Activated CD4-positive, alpha-beta T cell treated with anti-CD3 and anti-CD28 coated beads for 1 hour (primary cell): ENCODE results near the gene PMPCB.
"Not testable (repeated sequence)": the region's sequence is repeated elsewhere in the genome, so short reads cannot be mapped to it uniquely, and the experiment has no call there.

ENCODE experiments used
- DNase-seq: peaks from one replicate; pipeline ENCODE4 v3.0.0-alpha.2; 2020

The PMPCB gene, protein sequence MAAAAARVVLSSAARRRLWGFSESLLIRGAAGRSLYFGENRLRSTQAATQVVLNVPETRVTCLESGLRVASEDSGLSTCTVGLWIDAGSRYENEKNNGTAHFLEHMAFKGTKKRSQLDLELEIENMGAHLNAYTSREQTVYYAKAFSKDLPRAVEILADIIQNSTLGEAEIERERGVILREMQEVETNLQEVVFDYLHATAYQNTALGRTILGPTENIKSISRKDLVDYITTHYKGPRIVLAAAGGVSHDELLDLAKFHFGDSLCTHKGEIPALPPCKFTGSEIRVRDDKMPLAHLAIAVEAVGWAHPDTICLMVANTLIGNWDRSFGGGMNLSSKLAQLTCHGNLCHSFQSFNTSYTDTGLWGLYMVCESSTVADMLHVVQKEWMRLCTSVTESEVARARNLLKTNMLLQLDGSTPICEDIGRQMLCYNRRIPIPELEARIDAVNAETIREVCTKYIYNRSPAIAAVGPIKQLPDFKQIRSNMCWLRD

DNA sequence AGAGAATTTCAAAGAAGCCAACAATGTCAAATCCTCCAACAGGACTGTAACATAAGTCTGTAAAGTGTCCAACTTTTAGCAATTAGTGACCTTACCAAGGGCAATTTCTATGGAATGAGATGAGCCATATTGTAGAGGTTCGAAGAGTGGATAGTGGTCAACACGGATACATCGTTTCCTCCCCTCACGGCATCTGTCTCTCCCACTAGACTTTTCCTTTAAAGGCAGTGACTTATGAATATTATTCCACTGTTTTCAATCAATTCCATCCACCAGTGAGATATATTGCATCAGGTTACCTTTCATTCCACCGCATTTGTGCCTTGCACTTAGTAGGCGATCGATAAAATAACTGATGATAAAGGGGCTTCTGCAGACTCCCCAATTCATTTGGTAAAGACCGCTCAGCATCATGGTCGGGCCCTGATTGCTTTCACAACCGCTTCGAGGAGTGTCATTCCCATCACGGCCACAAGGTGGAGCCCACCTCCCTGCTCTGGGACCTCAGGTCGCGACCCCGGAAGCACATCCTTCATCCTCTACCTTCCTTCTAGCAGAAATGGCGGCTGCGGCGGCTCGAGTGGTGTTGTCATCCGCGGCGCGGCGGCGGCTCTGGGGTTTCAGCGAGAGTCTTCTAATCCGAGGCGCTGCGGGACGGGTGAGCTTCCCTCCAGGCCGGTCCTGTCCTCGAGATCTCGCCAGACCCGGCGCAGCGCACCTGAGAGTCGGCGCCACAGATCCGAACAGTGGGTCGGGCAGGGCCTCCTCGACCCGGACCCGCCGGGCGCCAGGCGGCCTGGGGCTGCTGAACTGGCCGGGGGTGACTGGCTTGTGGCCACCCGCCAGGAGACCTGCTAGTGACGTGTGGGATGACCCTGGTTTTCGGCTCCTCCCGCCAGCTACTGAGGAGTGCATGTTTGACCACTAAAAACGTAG is at the start of gene PMPCB:
Gene PMPCB (plus strand): TSS at position 535 of the 936 bp plus-strand sequence. CDS start 25 bp downstream, at position 560.
- DNase-seq: peak; percentile 91

DNA sequence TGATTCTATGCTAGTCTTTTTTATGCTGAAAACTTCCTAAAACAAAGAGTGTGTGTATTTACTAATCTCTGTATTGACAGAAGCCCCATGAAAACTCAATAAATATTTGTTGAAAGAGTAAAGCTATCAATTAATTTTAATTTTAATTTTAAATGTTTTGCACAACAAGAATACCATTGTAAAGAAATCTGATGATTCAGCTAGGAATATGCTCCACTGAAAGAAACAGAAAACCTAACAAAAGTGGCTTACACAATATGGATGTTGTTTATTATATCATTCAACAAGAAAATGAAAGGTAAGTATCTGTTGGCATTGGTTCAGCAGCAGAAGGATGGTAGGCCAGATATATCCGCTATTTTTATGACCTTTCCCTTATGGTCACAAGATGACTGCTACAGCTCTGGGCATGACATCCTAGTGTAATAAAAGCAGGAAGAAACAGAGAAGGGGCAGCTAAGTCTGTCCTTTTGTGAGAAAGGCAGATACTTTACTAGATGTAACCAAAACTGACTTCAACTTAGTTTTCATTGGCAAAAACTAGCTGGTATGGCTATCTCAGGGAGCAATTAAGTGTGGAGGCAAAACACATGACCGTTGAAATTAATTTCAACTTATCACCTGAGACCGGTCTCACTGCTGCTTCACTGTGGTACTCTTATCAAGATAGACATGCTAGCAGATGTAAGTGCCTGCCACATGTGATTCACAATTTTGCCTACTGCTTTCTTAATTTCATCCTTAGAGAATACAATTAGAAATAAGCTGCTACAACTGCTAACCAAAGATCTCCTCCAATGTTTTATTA is 43.3 kb upstream of the PMPCB start:
- not testable (repeated sequence) for DNase-seq

- DNase-seq: not testable (repeated sequence)
These were observed 33.2 kb upstream of the PMPCB start for GRCh38 chr7:103264054-103264453.

GRCh38 chr7:103266229-103266628 is 31.0 kb upstream of the PMPCB start:
- not testable (repeated sequence) for DNase-seq

DNA sequence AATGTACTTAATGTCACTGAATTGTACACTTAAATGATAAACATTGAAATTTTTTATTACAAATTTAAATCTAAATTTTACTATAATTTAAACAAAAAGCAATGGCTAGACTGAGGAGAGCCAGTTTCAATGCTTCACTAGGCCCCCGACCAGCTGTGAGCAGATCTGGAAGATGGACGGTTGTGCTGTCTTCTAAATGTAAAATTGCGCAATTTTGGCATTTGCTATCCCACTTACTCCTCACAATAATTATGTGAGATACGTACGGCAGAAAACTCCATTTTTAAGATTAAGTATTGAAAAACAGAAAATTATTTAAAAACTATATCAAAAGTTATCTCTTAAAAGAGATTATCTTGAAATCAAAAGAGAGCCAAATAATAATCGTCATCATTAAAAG is 23.9 kb upstream of the PMPCB start:
- DNase-seq: not testable (repeated sequence)

- DNase-seq: not testable (repeated sequence)
These were observed 22.4 kb upstream of the PMPCB start for GRCh38 chr7:103274867-103275266.

GRCh38 chr7:103278195-103278594 is 19.0 kb upstream of the PMPCB start:
- DNase-seq: not testable (repeated sequence)

DNA sequence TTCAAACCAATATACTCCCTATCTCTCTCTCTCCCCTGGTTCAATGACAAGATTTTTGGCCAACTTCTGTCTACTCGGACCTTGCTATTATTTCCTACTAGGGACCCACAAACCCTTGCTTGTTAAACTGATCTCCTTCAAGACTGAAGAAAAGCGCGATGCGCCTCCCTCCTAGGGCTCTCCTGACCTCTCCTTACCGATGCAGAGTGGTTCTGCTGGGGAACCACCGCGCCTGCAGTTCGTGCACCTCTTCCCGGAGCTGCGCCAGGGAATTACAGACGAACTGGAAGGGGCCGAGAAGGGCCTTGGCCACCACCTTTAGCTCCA is 17.6 kb upstream of the PMPCB start:
- peak; percentile 10 for DNase-seq

GRCh38 chr7:103279963-103280802 is 17.1 kb upstream of the PMPCB start:
- DNase-seq: peak; percentile 85

- DNase-seq: not testable (repeated sequence)
These were observed 16.5 kb upstream of the PMPCB start for GRCh38 chr7:103280803-103281155.

DNA sequence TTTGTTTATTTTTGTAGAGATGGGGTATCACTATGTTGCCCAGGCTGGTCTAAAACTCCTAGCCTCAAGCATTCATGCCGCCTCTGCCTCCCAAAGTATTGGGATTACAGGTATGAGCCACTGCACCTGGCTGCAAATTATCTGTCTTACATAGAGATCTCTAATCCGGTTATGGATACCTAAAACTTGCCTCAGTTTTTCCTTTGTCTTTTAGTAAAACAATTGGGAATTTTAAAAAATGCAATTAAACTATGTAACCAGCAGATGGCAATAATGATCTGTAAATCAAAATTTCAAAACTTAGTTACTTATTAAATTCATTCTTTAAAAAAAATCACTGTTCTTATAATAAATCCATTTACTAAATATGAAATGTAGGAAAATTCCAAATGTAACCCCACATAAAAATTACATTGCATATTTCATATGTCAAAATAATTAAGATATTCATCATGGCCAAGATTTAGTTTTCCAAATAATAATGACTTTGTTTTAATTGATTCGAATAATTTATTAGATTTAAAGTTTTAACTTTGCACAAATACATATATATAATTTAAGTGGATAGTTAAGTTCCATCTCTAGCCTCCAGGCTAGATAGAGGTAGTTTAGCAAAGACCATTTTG is 14.3 kb upstream of the PMPCB start:
- not testable (repeated sequence) for DNase-seq

GRCh38 chr7:103292122-103292521 is 5.1 kb upstream of the PMPCB start:
- DNase-seq: no peak

- DNase-seq: no peak
These were observed 3.7 kb upstream of the PMPCB start for GRCh38 chr7:103293526-103293925.

- no peak for DNase-seq
These were observed 573 bp downstream of the PMPCB start for GRCh38 chr7:103297837-103298179.

DNA sequence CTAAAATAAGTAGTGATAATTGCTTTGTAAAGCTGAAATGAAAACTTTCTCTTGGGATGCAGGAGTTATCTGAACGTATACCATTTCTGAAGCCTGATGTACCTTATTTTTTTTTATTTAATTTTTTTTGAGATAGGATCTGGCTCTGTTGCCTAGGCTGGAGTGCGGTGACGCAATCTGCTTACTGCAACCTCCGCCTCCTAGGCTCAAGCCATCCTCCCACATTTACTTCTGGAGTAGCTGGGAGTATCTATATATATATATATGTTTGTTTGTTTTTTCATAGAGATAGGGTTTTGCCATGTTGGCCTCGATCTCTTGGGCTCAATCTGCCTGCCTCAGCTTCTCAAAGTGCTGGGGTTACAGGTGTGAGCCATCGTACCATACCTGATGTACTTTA is 2.4 kb downstream of the PMPCB start:
- DNase-seq: no peak

GRCh38 chr7:103301441-103301840 is 4.2 kb downstream of the PMPCB start:
- DNase-seq: no peak

DNA sequence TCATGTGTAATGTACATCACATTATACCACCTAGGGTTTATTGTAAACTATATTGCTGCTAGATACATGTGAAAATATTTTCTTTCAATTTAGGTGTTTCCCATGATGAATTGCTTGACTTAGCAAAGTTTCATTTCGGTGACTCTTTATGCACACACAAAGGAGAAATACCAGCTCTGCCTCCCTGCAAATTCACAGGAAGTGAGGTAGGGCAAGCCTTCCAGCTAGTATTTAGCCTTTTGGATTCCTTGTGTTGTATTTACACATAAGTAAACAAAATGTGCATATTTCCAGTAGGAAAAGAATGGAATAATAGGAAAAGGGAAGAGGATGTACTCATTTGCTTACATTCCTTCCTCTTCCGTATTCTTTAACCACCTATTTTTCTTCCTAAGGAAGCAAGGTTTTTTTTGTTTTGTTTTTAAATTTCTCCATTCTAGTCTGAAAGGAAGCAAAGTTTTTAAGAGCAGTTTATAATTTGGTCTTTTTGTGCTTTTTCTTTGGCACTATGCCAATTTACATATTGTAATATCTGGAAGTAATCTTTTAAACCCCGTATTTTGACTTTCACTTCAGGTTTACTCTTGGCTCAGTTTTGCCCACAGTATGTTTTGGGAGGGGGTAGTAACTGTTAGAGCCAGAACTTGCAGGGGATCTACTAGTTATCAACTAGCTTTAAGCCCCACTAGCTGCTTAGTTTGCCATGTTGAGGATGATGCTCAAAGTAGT is 10.4 kb downstream of the PMPCB start:
- DNase-seq: no peak

GRCh38 chr7:103314852-103315251 is 17.6 kb downstream of the PMPCB start:
- DNase-seq: no peak

GRCh38 chr7:103316380-103316941 is 19.2 kb downstream of the PMPCB start:
- no peak for DNase-seq

GRCh38 chr7:103317009-103317408 is 19.8 kb downstream of the PMPCB start:
- DNase-seq: no peak
